SK-N-SH treated with all-trans-retinoic acid at 6 μM for 48 hours (cell line): ENCODE data around the gene TRIM44.
A peak's percentile ranks its signal among the peaks of the same experiment; 100 is the strongest.

ENCODE experiments used
- ATAC-seq: fragments of 200-7000 bp; cut with Tn5 transposase; 3 replicates; pipeline ENCODE4 v1.9.1; 2020; ENCODE audit warnings: mild to moderate bottlenecking, moderate library complexity
- ARNTL ChIP-seq: fragments of 450-650 bp; formaldehyde crosslinking; IDR thresholded peaks from 2 replicates; pipeline ENCODE4 v1.5.0; 2020; ENCODE audit warnings: low read depth, mild to moderate bottlenecking, moderate library complexity, borderline replicate concordance
- CSDC2 ChIP-seq: fragments of 250-450 bp; sonication (Bioruptor Pico); IDR thresholded peaks from 2 replicates; pipeline ENCODE4 v1.5.0; 2020; ENCODE audit warnings: mild to moderate bottlenecking, moderate library complexity
- CSRNP3 ChIP-seq: fragments of 250-450 bp; sonication (Bioruptor Pico); IDR thresholded peaks from 2 replicates; pipeline ENCODE4 v1.5.1; 2021; ENCODE audit warnings: mild to moderate bottlenecking, moderate library complexity
- ESRRG ChIP-seq: fragments of 250-450 bp; sonication (Bioruptor Pico); IDR thresholded peaks from 2 replicates; pipeline ENCODE4 v1.6.1; 2021; ENCODE audit warnings: mild to moderate bottlenecking
- GLIS3 ChIP-seq: fragments of 250-450 bp; sonication (Bioruptor Pico); IDR thresholded peaks from 2 replicates; pipeline ENCODE4 v1.5.0; 2020; ENCODE audit warnings: mild to moderate bottlenecking, moderate library complexity
- ISL1 ChIP-seq: fragments of 250-450 bp; sonication (Bioruptor Pico); IDR thresholded peaks from 2 replicates; pipeline ENCODE4 v2.1.2; 2022; ENCODE audit warnings: mild to moderate bottlenecking, moderate library complexity
- OSR1 ChIP-seq: fragments of 250-450 bp; sonication (Bioruptor Pico); IDR thresholded peaks from 2 replicates; pipeline ENCODE4 v1.8.0; 2022; ENCODE audit warnings: moderate library complexity, mild to moderate bottlenecking, inconsistent platforms
- PPARA ChIP-seq: fragments of 250-450 bp; sonication (Bioruptor Pico); IDR thresholded peaks from 2 replicates; pipeline ENCODE4 v1.5.0; 2020; ENCODE audit warnings: mild to moderate bottlenecking, borderline replicate concordance
- RARB ChIP-seq: fragments of 250-450 bp; sonication (Bioruptor Pico); IDR thresholded peaks from 2 replicates; pipeline ENCODE4 v1.8.0; 2021; ENCODE audit warnings: mild to moderate bottlenecking, moderate library complexity
- SNAI2 ChIP-seq: fragments of 250-450 bp; sonication (Bioruptor Pico); IDR thresholded peaks from 2 replicates; pipeline ENCODE4 v1.5.0; 2020; ENCODE audit warnings: mild to moderate bottlenecking, moderate library complexity
- TCF4 ChIP-seq: fragments of 250-450 bp; sonication (Bioruptor Pico); IDR thresholded peaks from 2 replicates; pipeline ENCODE4 v1.8.0; 2021; ENCODE audit warnings: mild to moderate bottlenecking, moderate library complexity, borderline replicate concordance
- TOX ChIP-seq: fragments of 250-450 bp; sonication (Bioruptor Pico); IDR thresholded peaks from 2 replicates; pipeline ENCODE4 v1.8.0; 2021; ENCODE audit warnings: mild to moderate bottlenecking, moderate library complexity, borderline replicate concordance
- ZC3H10 ChIP-seq: fragments of 250-450 bp; sonication (Bioruptor Pico); IDR thresholded peaks from 2 replicates; pipeline ENCODE4 v1.5.1; 2021; ENCODE audit warnings: mild to moderate bottlenecking, moderate library complexity
- ZFP3 ChIP-seq: fragments of 250-450 bp; sonication (Bioruptor Pico); IDR thresholded peaks from 2 replicates; pipeline ENCODE4 v1.5.0; 2020; ENCODE audit warnings: mild to moderate bottlenecking, moderate library complexity
- ZFP30 ChIP-seq: fragments of 450-650 bp; formaldehyde crosslinking; IDR thresholded peaks from 2 replicates; pipeline ENCODE4 v1.5.0; 2022; ENCODE audit warnings: mild to moderate bottlenecking, moderate library complexity
- ZNF565 ChIP-seq: fragments of 450-650 bp; formaldehyde crosslinking; conservative IDR thresholded peaks from 2 replicates; pipeline ENCODE4 v1.5.0; 2020; ENCODE audit warnings: low read depth, mild to moderate bottlenecking, moderate library complexity
- ZNF70 ChIP-seq: fragments of 450-650 bp; formaldehyde crosslinking; IDR thresholded peaks from 2 replicates; pipeline ENCODE4 v1.5.0; 2020; ENCODE audit warnings: mild to moderate bottlenecking, moderate library complexity
- TF ChIP-seq, protein P1 (sequence below): fragments of 250-450 bp; sonication (Bioruptor Pico); IDR thresholded peaks from 2 replicates; pipeline ENCODE4 v1.5.0; 2020; ENCODE audit warnings: mild to moderate bottlenecking, moderate library complexity
- TF ChIP-seq, protein P2 (sequence below): fragments of 250-450 bp; sonication (Bioruptor Pico); IDR thresholded peaks from 2 replicates; pipeline ENCODE4 v1.5.1; 2020; ENCODE audit warnings: low read depth, mild to moderate bottlenecking, moderate library complexity
- TF ChIP-seq, protein P3 (sequence below): fragments of 250-450 bp; sonication (Bioruptor Pico); IDR thresholded peaks from 2 replicates; pipeline ENCODE4 v1.8.0; 2020; ENCODE audit warnings: mild to moderate bottlenecking, moderate library complexity, borderline replicate concordance
- TF ChIP-seq, protein P4 (sequence below): fragments of 250-450 bp; sonication (Bioruptor Pico); IDR thresholded peaks from 2 replicates; pipeline ENCODE4 v1.8.0; 2021; ENCODE audit warnings: low read depth, mild to moderate bottlenecking, moderate library complexity, borderline replicate concordance

Gene TRIM44

GRCh38 chr11:35632301-35632700 is 30.3 kb upstream of the TRIM44 start:
- ATAC-seq, result no peak

DNA sequence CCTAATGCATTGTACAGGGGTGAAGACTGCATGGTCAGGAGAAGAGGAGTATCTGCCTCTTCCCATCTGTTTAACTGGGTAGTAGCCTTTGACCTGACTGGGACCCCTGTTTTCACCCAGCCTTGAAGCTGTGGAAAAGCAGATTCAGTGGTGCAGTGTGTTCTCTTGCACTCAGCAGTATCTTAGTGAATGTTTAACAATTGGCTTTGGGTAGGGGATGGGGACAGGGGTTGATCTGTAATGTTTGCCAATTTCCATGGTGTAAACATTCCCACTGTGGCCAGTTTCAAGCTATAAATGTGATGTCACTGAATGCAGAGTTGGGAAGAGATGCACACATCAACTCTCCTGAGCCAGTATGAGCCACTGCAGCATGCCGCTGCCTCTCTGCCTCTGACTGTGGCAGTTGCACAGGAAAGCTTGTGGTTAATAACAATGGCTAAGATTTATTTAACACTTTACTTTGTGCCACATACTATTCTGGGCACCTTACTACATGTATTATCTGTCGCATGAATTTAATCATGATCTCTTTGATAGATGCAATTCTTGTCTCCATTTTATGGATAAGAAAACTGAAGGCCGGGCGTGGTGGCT is 28.6 kb upstream of the TRIM44 start:
- TF ChIP-seq, protein P1, sequence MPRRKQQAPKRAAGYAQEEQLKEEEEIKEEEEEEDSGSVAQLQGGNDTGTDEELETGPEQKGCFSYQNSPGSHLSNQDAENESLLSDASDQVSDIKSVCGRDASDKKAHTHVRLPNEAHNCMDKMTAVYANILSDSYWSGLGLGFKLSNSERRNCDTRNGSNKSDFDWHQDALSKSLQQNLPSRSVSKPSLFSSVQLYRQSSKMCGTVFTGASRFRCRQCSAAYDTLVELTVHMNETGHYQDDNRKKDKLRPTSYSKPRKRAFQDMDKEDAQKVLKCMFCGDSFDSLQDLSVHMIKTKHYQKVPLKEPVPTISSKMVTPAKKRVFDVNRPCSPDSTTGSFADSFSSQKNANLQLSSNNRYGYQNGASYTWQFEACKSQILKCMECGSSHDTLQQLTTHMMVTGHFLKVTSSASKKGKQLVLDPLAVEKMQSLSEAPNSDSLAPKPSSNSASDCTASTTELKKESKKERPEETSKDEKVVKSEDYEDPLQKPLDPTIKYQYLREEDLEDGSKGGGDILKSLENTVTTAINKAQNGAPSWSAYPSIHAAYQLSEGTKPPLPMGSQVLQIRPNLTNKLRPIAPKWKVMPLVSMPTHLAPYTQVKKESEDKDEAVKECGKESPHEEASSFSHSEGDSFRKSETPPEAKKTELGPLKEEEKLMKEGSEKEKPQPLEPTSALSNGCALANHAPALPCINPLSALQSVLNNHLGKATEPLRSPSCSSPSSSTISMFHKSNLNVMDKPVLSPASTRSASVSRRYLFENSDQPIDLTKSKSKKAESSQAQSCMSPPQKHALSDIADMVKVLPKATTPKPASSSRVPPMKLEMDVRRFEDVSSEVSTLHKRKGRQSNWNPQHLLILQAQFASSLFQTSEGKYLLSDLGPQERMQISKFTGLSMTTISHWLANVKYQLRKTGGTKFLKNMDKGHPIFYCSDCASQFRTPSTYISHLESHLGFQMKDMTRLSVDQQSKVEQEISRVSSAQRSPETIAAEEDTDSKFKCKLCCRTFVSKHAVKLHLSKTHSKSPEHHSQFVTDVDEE (CRISPR knock-in tag), result no peak
- TF ChIP-seq CSRNP3 (CRISPR knock-in tag) (no peak), TOX (no peak), ISL1 (CRISPR knock-in tag) (no peak), ZFP3 (CRISPR knock-in tag) (no peak), GLIS3 (CRISPR knock-in tag) (no peak), ARNTL (CRISPR knock-in tag) (no peak), PPARA (CRISPR knock-in tag) (no peak), SNAI2 (CRISPR knock-in tag) (no peak), ZNF70 (CRISPR knock-in tag) (no peak), ZFP30 (CRISPR knock-in tag) (no peak), ESRRG (CRISPR knock-in tag) (no peak), OSR1 (no peak), TCF4 (CRISPR knock-in tag) (no peak), CSDC2 (CRISPR knock-in tag) (no peak), ZC3H10 (CRISPR knock-in tag) (no peak), RARB (no peak), ZNF565 (no peak)
- TF ChIP-seq, protein P2, sequence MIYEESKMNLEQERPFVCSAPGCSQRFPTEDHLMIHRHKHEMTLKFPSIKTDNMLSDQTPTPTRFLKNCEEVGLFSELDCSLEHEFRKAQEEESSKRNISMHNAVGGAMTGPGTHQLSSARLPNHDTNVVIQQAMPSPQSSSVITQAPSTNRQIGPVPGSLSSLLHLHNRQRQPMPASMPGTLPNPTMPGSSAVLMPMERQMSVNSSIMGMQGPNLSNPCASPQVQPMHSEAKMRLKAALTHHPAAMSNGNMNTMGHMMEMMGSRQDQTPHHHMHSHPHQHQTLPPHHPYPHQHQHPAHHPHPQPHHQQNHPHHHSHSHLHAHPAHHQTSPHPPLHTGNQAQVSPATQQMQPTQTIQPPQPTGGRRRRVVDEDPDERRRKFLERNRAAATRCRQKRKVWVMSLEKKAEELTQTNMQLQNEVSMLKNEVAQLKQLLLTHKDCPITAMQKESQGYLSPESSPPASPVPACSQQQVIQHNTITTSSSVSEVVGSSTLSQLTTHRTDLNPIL (CRISPR knock-in tag), result no peak
- TF ChIP-seq, protein P3, sequence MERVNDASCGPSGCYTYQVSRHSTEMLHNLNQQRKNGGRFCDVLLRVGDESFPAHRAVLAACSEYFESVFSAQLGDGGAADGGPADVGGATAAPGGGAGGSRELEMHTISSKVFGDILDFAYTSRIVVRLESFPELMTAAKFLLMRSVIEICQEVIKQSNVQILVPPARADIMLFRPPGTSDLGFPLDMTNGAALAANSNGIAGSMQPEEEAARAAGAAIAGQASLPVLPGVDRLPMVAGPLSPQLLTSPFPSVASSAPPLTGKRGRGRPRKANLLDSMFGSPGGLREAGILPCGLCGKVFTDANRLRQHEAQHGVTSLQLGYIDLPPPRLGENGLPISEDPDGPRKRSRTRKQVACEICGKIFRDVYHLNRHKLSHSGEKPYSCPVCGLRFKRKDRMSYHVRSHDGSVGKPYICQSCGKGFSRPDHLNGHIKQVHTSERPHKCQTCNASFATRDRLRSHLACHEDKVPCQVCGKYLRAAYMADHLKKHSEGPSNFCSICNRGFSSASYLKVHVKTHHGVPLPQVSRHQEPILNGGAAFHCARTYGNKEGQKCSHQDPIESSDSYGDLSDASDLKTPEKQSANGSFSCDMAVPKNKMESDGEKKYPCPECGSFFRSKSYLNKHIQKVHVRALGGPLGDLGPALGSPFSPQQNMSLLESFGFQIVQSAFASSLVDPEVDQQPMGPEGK (CRISPR knock-in tag), result no peak
- no peak for ATAC-seq

More at GRCh38 chr11:35632301-35632700, 30.3 kb upstream of the TRIM44 start:
- no peak for TF ChIP-seq CSRNP3 (CRISPR knock-in tag)
- TF ChIP-seq ISL1 (CRISPR knock-in tag), result peak; percentile 35; the same call in 1 of the 2 replicates

DNA sequence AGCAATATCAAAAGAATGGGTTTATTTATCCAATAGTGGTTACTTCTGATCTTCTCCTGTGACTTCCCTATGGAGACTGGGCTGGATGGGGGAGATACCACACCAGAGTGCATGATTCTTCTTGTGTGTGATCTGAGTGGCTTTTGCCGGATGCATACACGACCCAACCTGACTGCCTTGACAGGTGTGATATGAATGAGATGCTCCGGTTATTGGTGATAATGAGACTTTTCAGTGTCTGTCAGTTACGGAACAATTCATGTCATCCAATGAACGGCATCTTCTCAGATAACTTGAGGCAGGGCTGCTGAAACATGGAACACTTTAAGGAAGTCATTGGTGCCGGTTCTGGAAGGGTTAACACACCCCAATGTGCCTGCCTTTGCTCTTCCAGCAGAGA is 26.6 kb upstream of the TRIM44 start:
- ATAC-seq, result no peak

More for the DNA sequence above, 26.6 kb upstream of the TRIM44 start:
- TF ChIP-seq, protein P3 (CRISPR knock-in tag), result no peak
- TF ChIP-seq TCF4 (CRISPR knock-in tag), result no peak
- TF ChIP-seq ZFP30 (CRISPR knock-in tag), result no peak
- TF ChIP-seq SNAI2 (CRISPR knock-in tag), result no peak
- no peak for TF ChIP-seq PPARA (CRISPR knock-in tag)
- TF ChIP-seq CSDC2 (CRISPR knock-in tag), result no peak
- TF ChIP-seq, protein P1 (CRISPR knock-in tag), result no peak
- TF ChIP-seq, protein P4, sequence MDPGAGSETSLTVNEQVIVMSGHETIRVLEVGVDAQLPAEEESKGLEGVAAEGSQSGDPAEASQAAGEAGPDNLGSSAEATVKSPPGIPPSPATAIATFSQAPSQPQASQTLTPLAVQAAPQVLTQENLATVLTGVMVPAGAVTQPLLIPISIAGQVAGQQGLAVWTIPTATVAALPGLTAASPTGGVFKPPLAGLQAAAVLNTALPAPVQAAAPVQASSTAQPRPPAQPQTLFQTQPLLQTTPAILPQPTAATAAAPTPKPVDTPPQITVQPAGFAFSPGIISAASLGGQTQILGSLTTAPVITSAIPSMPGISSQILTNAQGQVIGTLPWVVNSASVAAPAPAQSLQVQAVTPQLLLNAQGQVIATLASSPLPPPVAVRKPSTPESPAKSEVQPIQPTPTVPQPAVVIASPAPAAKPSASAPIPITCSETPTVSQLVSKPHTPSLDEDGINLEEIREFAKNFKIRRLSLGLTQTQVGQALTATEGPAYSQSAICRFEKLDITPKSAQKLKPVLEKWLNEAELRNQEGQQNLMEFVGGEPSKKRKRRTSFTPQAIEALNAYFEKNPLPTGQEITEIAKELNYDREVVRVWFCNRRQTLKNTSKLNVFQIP (CRISPR knock-in tag), result no peak
- no peak for TF ChIP-seq TOX
